ENCODE data around the gene ERC1. TPM values are rescaled to one million over a fixed set of nuclear protein-coding genes. Genes with fewer than 3 reads are reported as not detected.

ERC1 gene
- total RNA-seq, 1 donor from 2014 or later = 30.8 TPM

DNA sequence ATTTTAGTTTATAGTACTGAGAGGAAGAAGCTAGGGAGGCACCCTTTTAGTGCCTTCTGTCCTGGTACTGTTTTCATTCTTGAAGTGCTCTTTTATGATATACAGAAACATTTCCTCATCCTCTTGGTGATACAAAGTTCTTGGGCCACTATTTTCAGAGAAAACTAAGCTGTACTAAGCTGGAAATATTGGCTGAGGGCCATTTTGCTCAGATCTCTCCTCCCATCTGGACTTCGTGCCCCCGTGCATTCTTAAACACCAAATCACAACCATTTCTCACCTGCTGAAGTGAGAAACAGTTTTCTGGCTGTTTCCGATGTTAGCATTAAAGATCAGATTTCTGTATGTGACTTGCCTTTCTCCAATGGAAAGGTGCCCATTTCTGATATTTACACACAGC, 444.4 kb downstream of the ERC1 start:
- intact Hi-C loops (cut with micrococcal nuclease) = no loop called here
- no peak overlapping the region for H3K4me3 Mint-ChIP-seq
- no peak for DNase-seq
- no peak overlapping the region for H3K27ac Mint-ChIP-seq
- H3K9me3 Mint-ChIP-seq = no peaks in the 10 kb centered on the region
- H3K27me3 Mint-ChIP-seq = no peaks in the 10 kb centered on the region
- H3K4me1 Mint-ChIP-seq = no peaks in the 10 kb centered on the region
- no peaks in the 10 kb centered on the region for H3K36me3 Mint-ChIP-seq (ENCODE audit: low read depth)

DNA sequence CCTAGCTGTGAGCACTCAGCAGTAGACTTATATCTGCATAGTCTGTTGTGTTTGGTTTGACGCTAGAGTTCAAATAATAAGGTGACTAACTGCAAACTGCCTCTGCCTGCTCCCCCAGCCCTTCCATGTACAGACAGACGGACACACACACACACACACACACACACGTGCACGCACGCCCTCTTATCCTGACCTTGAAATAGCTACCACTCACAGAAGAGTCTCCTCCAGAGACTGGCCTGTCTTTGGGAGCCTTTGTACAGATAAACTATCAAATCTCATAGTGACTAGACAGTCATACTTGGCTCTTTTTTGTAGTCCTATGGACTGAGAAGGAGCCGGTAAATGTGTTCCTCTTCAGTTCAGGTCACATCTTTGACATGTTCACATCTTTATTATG, 445.0 kb downstream of the ERC1 start:
- H3K36me3 Mint-ChIP-seq (ENCODE audit: low read depth) = no peaks in the 10 kb centered on the region
- no peaks in the 10 kb centered on the region for H3K27me3 Mint-ChIP-seq
- no peak overlapping the region for H3K27ac Mint-ChIP-seq
- H3K4me3 Mint-ChIP-seq = no peak overlapping the region
- H3K9me3 Mint-ChIP-seq = no peaks in the 10 kb centered on the region
- DNase-seq = no peak
- intact Hi-C loops (cut with micrococcal nuclease) = no loop called here
- H3K4me1 Mint-ChIP-seq = no peaks in the 10 kb centered on the region

DNA sequence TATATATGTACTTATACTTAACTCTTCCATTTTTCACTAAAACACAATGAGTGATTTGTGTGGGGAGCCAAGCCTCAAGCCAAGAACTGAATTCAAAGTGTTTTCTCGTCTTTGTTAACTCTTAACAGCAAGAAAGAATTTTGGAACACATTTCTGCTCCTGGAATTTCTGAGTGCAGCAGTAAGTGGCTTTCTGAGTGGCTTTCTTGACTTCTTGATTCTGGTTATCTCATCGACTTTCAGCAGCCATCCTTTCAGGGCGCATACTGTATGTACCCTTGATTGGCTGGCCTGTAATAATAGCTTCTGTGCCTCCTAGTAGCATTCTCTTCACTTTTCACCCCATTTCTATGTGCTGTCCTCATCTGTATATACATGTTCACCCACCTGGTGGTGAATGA, 446.0 kb downstream of the ERC1 start:
- DNase-seq = no peak
- no peaks in the 10 kb centered on the region for H3K27me3 Mint-ChIP-seq
- intact Hi-C loops (cut with micrococcal nuclease) = no loop called here
- H3K4me1 Mint-ChIP-seq = no peaks in the 10 kb centered on the region
- no peaks in the 10 kb centered on the region for H3K36me3 Mint-ChIP-seq (ENCODE audit: low read depth)
- no peak overlapping the region for H3K27ac Mint-ChIP-seq
- H3K9me3 Mint-ChIP-seq = no peaks in the 10 kb centered on the region
- no peak overlapping the region for H3K4me3 Mint-ChIP-seq

DNA sequence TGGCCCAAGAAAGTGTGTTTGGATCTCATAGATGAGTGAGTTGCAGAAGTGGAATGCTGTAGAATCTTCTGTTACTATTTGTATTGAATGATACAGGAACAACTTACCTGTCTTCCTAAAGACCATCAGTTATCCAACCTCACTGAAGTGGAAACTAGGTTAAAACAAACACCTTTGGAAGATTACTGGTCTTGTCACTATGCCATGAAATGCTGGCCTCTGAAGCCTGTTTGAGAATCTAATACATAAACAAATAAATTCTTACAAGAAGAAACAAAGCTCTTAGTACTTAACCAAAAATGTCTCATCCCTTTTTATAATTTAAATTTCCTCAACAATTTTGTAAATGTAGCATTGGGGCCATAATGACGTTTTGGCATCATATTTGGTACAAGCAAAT, 448.2 kb downstream of the ERC1 start:
- H3K27me3 Mint-ChIP-seq = no peaks in the 10 kb centered on the region
- no peak overlapping the region for H3K27ac Mint-ChIP-seq
- no peaks in the 10 kb centered on the region for H3K4me1 Mint-ChIP-seq
- no peak overlapping the region for H3K4me3 Mint-ChIP-seq
- H3K9me3 Mint-ChIP-seq = no peaks in the 10 kb centered on the region
- H3K36me3 Mint-ChIP-seq (ENCODE audit: low read depth) = no peaks in the 10 kb centered on the region
- intact Hi-C loops (cut with micrococcal nuclease) = no loop called here
- no peak for DNase-seq

DNA sequence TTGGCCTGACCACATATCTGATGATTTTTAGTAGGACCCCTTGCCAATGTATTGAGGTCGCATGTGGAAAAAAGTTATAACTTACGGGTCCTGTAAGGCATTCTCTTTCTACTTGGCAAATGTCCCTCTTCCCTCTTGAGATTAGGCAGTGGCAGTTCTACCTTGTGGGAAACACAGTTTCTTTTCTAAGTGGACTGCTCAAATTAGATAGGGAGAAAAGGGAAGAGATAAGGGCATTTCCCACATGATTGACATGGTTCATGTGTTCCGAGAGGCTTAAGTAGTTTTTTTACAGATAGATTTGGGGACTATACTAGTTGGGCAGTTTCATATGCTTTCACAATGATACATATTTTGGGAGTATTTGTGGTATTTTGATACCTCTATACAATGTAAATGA, 448.7 kb downstream of the ERC1 start:
- DNase-seq = no peak
- Mint-ChIP-seq H3K9me3 (no peaks in the 10 kb centered on the region), H3K4me1 (no peaks in the 10 kb centered on the region), H3K4me3 (no peak overlapping the region), H3K36me3 (ENCODE audit: low read depth) (no peaks in the 10 kb centered on the region), H3K27me3 (no peaks in the 10 kb centered on the region), H3K27ac (no peak overlapping the region)
- intact Hi-C loops (cut with micrococcal nuclease) = no loop called here

DNA sequence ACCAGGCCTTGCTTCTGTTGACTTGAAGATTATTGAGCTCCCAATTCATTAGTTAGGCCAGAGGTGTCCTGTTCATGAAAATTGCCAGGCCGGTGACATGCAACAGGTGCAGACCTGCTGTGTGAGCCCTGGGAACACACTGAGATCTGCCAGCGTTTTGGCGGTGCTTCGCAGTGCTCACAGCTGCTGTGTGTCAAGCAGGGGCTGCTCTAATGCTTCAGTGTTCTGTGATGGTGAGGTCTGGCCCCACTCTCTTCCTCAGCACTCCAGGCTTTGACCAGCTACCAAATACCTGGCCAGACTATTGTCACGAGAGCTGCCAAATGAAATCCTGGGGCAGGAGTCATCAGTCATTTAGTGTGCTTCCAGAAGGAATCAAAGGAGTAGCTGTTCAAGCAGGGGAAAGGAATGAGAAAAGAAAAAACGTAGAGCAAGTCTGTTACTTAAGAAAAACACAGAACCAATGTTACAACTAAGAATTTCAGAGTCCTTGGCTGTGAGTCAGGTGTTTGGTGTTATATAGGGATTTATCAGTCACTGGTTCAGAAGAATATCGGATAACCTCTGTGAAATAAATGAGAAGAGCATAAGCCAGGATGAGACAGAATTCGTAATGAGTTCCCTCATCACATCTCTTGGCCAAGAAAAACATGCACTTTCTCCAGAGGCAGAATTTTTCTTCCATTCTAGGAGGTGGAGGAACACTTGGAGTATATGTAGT, 452.6 kb downstream of the ERC1 start:
- Mint-ChIP-seq H3K4me3 (no peak overlapping the region), H3K9me3 (no peaks in the 10 kb centered on the region), H3K36me3 (ENCODE audit: low read depth) (peaks cover 7% of the 10 kb centered on the region), H3K27me3 (no peaks in the 10 kb centered on the region), H3K4me1 (no peaks in the 10 kb centered on the region), H3K27ac (no peak overlapping the region)
- no peak for DNase-seq
- intact Hi-C loops (cut with micrococcal nuclease) = no loop called here

DNA sequence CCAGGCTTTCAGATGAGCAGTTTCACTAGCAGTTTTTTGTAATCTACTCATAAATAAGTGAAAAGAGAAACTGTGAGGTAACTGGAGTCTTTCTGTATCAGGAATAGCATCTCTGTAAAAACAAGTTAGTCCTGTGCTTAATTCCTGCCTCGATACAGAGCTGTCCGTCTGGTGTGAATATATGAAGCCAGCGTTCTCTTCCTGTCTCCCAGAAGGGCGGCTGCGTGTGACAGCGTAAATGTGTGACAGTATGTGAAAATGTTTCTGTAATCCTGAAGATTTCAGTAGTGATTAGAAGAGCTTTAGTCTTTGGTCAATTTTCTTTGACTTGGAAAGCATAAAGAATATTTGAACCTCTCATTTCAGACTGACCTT, 453.1 kb downstream of the ERC1 start:
- no peak overlapping the region for H3K27ac Mint-ChIP-seq
- H3K4me3 Mint-ChIP-seq = no peak overlapping the region
- no peaks in the 10 kb centered on the region for H3K4me1 Mint-ChIP-seq
- intact Hi-C loops (cut with micrococcal nuclease) = no loop called here
- H3K36me3 Mint-ChIP-seq (ENCODE audit: low read depth) = peaks cover 7% of the 10 kb centered on the region
- no peak for DNase-seq
- no peaks in the 10 kb centered on the region for H3K27me3 Mint-ChIP-seq
- no peaks in the 10 kb centered on the region for H3K9me3 Mint-ChIP-seq

DNA sequence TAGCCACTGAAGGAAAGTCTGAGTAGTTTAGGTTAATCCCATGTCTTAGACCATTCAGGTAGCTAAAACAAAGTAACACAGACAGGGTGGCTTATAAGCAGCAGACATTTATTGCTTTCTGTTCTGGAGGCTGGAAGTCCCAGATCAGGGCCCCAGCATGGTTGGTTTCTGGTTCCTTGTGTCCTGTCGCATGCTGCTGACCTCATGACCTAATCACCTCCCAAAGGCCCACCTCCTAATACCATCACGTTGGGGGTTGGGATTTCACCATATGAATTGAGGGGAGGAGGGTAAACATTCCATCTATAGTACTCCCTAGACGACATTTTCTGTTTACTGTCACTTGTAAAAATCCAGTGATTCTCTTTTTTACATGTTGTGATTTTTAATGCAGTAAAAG, 454.8 kb downstream of the ERC1 start:
- H3K36me3 Mint-ChIP-seq (ENCODE audit: low read depth) = peaks cover 7% of the 10 kb centered on the region
- H3K9me3 Mint-ChIP-seq = no peaks in the 10 kb centered on the region
- no peak overlapping the region for H3K27ac Mint-ChIP-seq
- no peak for DNase-seq
- intact Hi-C loops (cut with micrococcal nuclease) = no loop called here
- no peaks in the 10 kb centered on the region for H3K4me1 Mint-ChIP-seq
- H3K4me3 Mint-ChIP-seq = no peak overlapping the region
- no peaks in the 10 kb centered on the region for H3K27me3 Mint-ChIP-seq

DNA sequence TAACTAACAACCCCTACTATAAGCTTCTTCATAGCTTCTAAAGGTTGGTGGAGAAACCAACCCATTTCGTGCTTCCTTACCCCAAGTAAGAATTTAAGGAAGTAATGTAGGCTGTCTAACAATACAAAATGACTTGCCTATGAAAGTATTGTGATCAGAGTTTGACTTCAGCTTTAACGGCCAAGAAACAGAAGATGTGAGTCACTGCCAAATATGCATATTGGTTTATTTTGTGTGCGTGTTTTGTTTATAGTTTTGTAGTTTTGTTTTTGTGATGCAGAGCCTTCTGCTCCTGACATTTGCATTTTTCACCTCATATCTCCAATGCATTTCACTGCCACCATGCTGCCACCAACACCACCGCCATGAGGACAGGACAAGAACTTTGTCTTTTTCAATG, 457.3 kb downstream of the ERC1 start:
- intact Hi-C loops (cut with micrococcal nuclease) = no loop called here
- Mint-ChIP-seq H3K9me3 (no peaks in the 10 kb centered on the region), H3K4me3 (no peak overlapping the region)

DNA sequence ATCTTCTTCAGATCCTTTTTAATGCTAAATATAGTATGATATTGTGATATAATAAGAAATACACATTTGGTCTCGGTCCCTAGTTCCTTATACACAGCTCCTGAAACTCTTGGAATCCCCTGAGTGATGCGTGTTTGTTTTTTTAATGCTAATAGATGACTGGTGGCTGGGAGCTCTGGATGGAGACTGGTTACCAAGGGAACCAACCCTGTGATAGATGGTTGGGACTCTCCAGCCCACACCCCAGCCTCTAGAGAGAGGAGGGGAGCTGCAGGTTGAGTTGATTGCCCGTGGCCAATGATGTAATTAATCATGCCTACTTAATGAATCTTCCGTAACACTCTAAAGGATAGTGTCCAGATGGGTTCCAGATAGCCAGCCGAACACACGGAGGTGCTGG, 462.8 kb downstream of the ERC1 start:
- no peak overlapping the region for H3K27ac Mint-ChIP-seq
- no peaks in the 10 kb centered on the region for H3K27me3 Mint-ChIP-seq
- no peak overlapping the region for H3K4me3 Mint-ChIP-seq
- intact Hi-C loops (cut with micrococcal nuclease) = no loop called here
- peaks cover 2% of the 10 kb centered on the region for H3K4me1 Mint-ChIP-seq
- peaks cover 3% of the 10 kb centered on the region for H3K36me3 Mint-ChIP-seq (ENCODE audit: low read depth)
- DNase-seq = no peak
- no peaks in the 10 kb centered on the region for H3K9me3 Mint-ChIP-seq

More for the DNA sequence above, 457.3 kb downstream of the ERC1 start:
- Mint-ChIP-seq H3K27ac (no peak overlapping the region), H3K27me3 (no peaks in the 10 kb centered on the region), H3K36me3 (ENCODE audit: low read depth) (peaks cover 10% of the 10 kb centered on the region), H3K4me1 (peaks cover 2% of the 10 kb centered on the region)
- no peak for DNase-seq

DNA sequence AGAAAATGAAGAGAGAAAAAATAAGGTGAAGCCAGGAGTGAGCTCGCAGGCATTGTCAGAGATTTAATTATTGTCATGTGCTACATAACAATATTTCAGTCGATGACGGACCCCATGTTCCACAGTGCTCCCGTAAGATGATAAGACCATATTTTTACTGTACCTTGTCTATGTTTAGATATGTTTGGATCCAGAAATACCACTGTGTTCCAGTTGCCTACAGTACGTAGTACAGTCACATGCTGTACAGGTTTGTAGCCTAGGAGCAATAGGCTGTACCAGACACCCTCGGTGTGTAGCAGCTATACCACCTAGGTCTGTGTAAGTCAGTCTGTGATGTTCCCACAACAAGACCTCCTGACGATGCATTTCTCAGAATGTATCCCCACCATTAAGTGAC, 465.9 kb downstream of the ERC1 start:
- peaks cover 4% of the 10 kb centered on the region for H3K9me3 Mint-ChIP-seq
- intact Hi-C loops (cut with micrococcal nuclease) = no loop called here
- no peaks in the 10 kb centered on the region for H3K27me3 Mint-ChIP-seq
- no peak overlapping the region for H3K27ac Mint-ChIP-seq
- no peak for DNase-seq
- peaks cover 2% of the 10 kb centered on the region for H3K4me1 Mint-ChIP-seq
- peaks cover 1% of the 10 kb centered on the region for H3K36me3 Mint-ChIP-seq (ENCODE audit: low read depth)
- H3K4me3 Mint-ChIP-seq = no peak overlapping the region

DNA sequence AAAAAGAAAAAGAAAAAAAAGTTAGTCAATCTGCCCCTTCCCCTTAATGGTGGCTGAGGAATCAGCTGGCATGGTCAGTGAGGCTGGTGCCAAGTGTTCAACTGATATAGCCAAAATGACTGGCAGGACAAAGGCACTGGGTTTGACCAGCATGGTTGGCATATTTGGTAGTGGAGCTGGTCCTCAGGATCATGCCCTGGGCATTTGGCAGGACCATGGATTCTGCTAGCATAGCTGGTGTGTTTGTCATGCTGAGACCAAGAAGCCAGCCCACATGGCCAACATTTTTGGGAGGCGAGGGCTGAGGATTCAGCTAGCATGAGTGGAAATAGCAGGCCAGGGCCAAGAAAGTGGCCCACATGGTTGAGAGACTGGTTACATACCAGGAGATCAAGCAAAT, 466.9 kb downstream of the ERC1 start:
- Mint-ChIP-seq H3K27ac (no peak overlapping the region), H3K4me3 (no peak overlapping the region), H3K27me3 (no peaks in the 10 kb centered on the region), H3K9me3 (peaks cover 4% of the 10 kb centered on the region), H3K36me3 (ENCODE audit: low read depth) (peaks cover 1% of the 10 kb centered on the region), H3K4me1 (no peaks in the 10 kb centered on the region)
- no peak for DNase-seq
- intact Hi-C loops (cut with micrococcal nuclease) = no loop called here

DNA sequence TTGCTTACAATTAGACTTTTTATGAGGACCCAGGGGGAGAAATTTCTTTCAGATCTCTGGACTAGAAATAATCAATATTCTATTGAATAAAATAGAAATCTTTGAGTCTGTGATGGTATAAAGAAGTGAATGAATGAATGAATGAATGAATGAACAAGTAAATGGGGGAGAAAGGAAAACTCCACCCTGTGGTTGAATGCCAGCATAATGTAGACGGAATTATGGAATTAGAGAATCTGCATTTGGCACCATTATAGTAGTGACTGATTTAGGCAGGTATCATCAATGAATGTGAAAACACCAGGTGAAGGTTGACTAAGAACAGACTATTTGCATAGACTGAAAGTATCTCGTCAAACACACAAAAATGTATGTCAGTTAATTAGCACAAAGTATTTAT, 468.3 kb downstream of the ERC1 start:
- no peaks in the 10 kb centered on the region for H3K4me1 Mint-ChIP-seq
- H3K36me3 Mint-ChIP-seq (ENCODE audit: low read depth) = no peaks in the 10 kb centered on the region
- no peaks in the 10 kb centered on the region for H3K27me3 Mint-ChIP-seq
- H3K9me3 Mint-ChIP-seq = peaks cover 4% of the 10 kb centered on the region
- DNase-seq = no peak
- H3K27ac Mint-ChIP-seq = no peak overlapping the region
- intact Hi-C loops (cut with micrococcal nuclease) = no loop called here
- no peak overlapping the region for H3K4me3 Mint-ChIP-seq

DNA sequence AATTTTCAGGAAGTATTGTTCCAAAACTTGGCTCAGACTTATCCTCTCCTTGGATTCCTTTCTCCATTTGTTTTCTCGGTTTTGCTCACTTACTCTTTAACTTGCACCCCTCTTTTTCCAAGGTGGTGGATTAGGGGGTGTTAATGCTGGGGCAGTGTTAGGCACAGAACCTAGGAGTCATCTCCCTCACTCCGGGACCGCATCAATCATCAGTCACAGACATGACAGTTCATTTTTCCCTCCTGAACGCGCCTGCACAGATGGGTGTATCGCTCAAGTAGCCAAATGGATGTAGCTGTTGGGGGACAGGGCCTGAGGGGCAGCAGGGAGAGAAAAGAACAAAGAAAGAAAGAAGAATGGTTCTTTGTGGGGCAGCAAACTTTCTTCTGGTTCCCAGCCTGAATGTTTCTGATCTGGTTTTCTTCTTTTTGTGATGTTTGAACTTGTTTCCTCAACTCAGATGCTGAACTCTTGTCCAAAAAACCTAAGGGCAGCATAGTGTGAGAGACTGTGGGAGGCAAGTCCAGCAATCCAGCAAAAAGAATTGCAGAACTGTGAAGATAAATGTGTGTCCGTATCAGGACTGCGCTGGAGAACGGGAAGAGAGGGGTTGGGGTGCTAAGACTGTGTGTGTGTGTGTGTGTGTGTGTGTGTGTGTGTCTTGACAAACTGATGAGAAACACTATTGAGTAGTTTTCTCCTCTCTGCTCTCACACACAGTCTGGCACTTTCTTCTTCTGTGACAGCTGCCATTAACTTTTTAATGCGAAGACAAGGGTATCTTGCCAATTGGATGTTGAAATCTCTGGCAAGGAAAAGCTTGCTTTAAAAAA, 472.3 kb downstream of the ERC1 start:
- Mint-ChIP-seq H3K36me3 (ENCODE audit: low read depth) (no peaks in the 10 kb centered on the region), H3K9me3 (peaks cover 4% of the 10 kb centered on the region), H3K4me3 (no peak overlapping the region), H3K27me3 (no peaks in the 10 kb centered on the region), H3K27ac (no peak overlapping the region), H3K4me1 (no peaks in the 10 kb centered on the region)
- intact Hi-C loops (cut with micrococcal nuclease) = no loop called here
- no peak for DNase-seq

DNA sequence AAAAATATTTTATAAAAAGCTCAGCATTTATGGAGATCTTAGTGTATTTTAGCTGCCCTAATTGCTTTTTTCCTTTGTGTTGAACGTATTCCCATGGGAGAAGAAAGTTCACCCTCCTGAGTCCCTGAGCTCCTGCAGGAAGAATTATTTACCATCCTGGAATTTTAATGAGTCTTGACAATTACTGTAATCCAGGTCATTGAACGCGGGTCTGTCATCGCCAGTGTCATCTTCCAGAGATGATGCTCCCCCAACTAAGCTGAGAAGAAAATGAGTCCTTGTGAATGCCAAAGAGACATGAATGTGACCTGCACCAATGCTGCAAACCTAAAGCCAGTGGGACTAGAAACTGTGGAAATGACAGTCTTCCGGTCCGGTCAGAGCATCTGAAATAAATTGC, 473.9 kb downstream of the ERC1 start:
- no peaks in the 10 kb centered on the region for H3K36me3 Mint-ChIP-seq (ENCODE audit: low read depth)
- no peak overlapping the region for H3K27ac Mint-ChIP-seq
- intact Hi-C loops (cut with micrococcal nuclease) = no loop called here
- H3K9me3 Mint-ChIP-seq = no peaks in the 10 kb centered on the region
- H3K4me3 Mint-ChIP-seq = no peak overlapping the region
- no peak for DNase-seq
- H3K27me3 Mint-ChIP-seq = no peaks in the 10 kb centered on the region
- H3K4me1 Mint-ChIP-seq = no peaks in the 10 kb centered on the region

Measured in activated CD4-positive, alpha-beta T cell treated with anti-CD3 and anti-CD28 coated beads, Interleukin-2, amount 10 ng/mL, durations not matched to agents 24 days and 14 days (primary cell).